ENCODE results near the gene CRAMP1.

GRCh38 chr16:1565083-1565805 lies 46.9 kb upstream of the CRAMP1 start:
- no peak for TF ChIP-seq CTCF (IDR thresholded peaks at IDR 0.05; ENCODE audit: extremely low read depth in 1 of 2, insufficient read depth in 1 of 2, low read depth in 1 of 2, low read length in 2 of 2)
- no peak for TF ChIP-seq MAX (IDR thresholded peaks at IDR 0.05; ENCODE audit: insufficient read depth, insufficient read length)
- no peak for TF ChIP-seq POLR2A (IDR thresholded peaks at IDR 0.05; ENCODE audit: low read depth, low read length)
